D721Med (cell line): ENCODE measurements around the gene RAI14.

Experiments
- DNase-seq: peaks from one replicate; pipeline ENCODE4 v3.0.0; 2011; ENCODE audit warnings: low spot score; ENCODE audit not compliant: insufficient read length
- FAIRE-seq: peaks from 2 replicates; lab custom pipeline; 2011; peaks lifted over from hg19 to GRCh38; lab: Jason Lieb, UNC
- CTCF ChIP-seq: IDR thresholded peaks from 2 replicates; pipeline ENCODE4 v1.5.1; 2012; ENCODE audit warnings: mild to moderate bottlenecking, control low read depth; ENCODE audit not compliant: insufficient read depth; ENCODE audit errors: missing control alignments

RAI14 gene

GRCh38 chr5:34854459-34855174, 198.5 kb downstream of the RAI14 start:
- TF ChIP-seq CTCF: no peak
- no peak for FAIRE-seq
- DNase-seq: no peak

- FAIRE-seq: no peak
- DNase-seq: no peak
- no peak for TF ChIP-seq CTCF
Observed at GRCh38 chr5:34857161-34857560, 201.0 kb downstream of the RAI14 start.

GRCh38 chr5:34857894-34858293, 201.8 kb downstream of the RAI14 start:
- FAIRE-seq (no peak), DNase-seq (no peak)
- TF ChIP-seq CTCF: no peak

GRCh38 chr5:34858790-34859189, 202.7 kb downstream of the RAI14 start:
- no peak for FAIRE-seq
- TF ChIP-seq CTCF: no peak
- no peak for DNase-seq

- no peak for FAIRE-seq
- TF ChIP-seq CTCF: no peak
- no peak for DNase-seq
Observed at GRCh38 chr5:34859253-34859652, 203.1 kb downstream of the RAI14 start.

GRCh38 chr5:34863946-34864345, 207.8 kb downstream of the RAI14 start:
- TF ChIP-seq CTCF: no peak
- DNase-seq (no peak), FAIRE-seq (no peak)

- FAIRE-seq (no peak), DNase-seq (no peak)
- no peak for TF ChIP-seq CTCF
Observed at GRCh38 chr5:34865091-34865490, 209.0 kb downstream of the RAI14 start.
